Measurements from ENCODE around the gene C16orf46.

GRCh38 chr16:81077076-81077940, at the start of gene C16orf46:
- TF ChIP-seq, protein P1, sequence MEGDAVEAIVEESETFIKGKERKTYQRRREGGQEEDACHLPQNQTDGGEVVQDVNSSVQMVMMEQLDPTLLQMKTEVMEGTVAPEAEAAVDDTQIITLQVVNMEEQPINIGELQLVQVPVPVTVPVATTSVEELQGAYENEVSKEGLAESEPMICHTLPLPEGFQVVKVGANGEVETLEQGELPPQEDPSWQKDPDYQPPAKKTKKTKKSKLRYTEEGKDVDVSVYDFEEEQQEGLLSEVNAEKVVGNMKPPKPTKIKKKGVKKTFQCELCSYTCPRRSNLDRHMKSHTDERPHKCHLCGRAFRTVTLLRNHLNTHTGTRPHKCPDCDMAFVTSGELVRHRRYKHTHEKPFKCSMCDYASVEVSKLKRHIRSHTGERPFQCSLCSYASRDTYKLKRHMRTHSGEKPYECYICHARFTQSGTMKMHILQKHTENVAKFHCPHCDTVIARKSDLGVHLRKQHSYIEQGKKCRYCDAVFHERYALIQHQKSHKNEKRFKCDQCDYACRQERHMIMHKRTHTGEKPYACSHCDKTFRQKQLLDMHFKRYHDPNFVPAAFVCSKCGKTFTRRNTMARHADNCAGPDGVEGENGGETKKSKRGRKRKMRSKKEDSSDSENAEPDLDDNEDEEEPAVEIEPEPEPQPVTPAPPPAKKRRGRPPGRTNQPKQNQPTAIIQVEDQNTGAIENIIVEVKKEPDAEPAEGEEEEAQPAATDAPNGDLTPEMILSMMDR (conservative IDR thresholded peaks at IDR 0.05; ENCODE audit: low read length): no peak
- no peak for TF ChIP-seq EZH2phosphoT487 (IDR thresholded peaks at IDR 0.05; ENCODE audit: borderline replicate concordance)
